Breast epithelium (tissue), 4 donors: ENCODE data around the gene PRIM1. TPM values are rescaled to one million over a fixed set of nuclear protein-coding genes. Genes with fewer than 3 reads are reported as not detected.
"Not testable (repeated sequence)": the region's sequence is repeated elsewhere in the genome, so short reads cannot be mapped to it uniquely, and the experiment has no call there.

ENCODE experiments used
- DNase-seq, 2 donors: peaks; one replicate each; pipeline ENCODE4 v3.0.0-alpha.2; 2019; ENCODE audit warnings: low spot score in 2 of 2
- H3K27ac ChIP-seq, 2 donors: fragments of 200-600 bp; sonication (generic) in 1 of 2; one replicate each; pipeline ENCODE4 v1.5.1; 2016 to 2019; ENCODE audit warnings: mild to moderate bottlenecking in 1 of 2
- H3K27me3 ChIP-seq, 2 donors: fragments of 200-600 bp; sonication (generic) in 1 of 2; one replicate each; pipeline versions ENCODE4 v1.5.1 to v1.6.0; 2017 to 2019; ENCODE audit warnings: control low read depth in 1 of 2, mild to moderate bottlenecking in 1 of 2
- H3K36me3 ChIP-seq: fragments of 200-600 bp; one replicate; pipeline ENCODE4 v1.5.1; 2019
- H3K4me1 ChIP-seq, 2 donors: fragments of 200-600 bp; sonication (generic); one replicate each; pipeline ENCODE4 v1.5.1; 2016 to 2019; ENCODE audit warnings: control low read depth in 1 of 2
- H3K4me3 ChIP-seq, 3 donors: fragments of 200-600 bp; sonication (generic); 1 replicate in 2 of 3; 2 replicates in 1 of 3; pipeline ENCODE4 v1.5.1; 2016 to 2019; ENCODE audit warnings: mild to moderate bottlenecking in 3 of 3, moderate library complexity in 2 of 3
- H3K9me3 ChIP-seq, 2 donors: fragments of 200-600 bp; sonication (generic) in 1 of 2; one replicate each; pipeline ENCODE4 v1.5.1; 2016 to 2019; ENCODE audit warnings: control low read depth in 1 of 2
- CTCF ChIP-seq, 3 donors: fragments of 450-650 bp; IDR thresholded peaks; one replicate each; pipeline ENCODE4 v1.5.1; 2016 to 2017; ENCODE audit warnings: antibody characterized with exemption in 3 of 3, mild to moderate bottlenecking in 3 of 3, moderate library complexity in 3 of 3
- POLR2A ChIP-seq: fragments of 450-650 bp; IDR thresholded peaks from one replicate; pipeline ENCODE4 v1.6.1; 2016; ENCODE audit warnings: antibody characterized with exemption, mild to moderate bottlenecking, moderate library complexity
- POLR2AphosphoS5 ChIP-seq, 3 donors: sonication (generic); formaldehyde crosslinking; IDR thresholded peaks; one replicate each; pipeline ENCODE4 v1.6.1; 2017; ENCODE audit warnings: antibody characterized with exemption in 3 of 3
- intact Hi-C: fragments of 100-400 bp; cut with DNase I; formaldehyde crosslinking; loops from one replicate; pipeline ENCODE4 v1.15.1; 2023; ENCODE audit warnings: low total_unique reads
- total RNA-seq, 3 donors: library from RNA; depleted of rRNA; stranded (reverse); fragments of >200 nt; gene quantifications; one replicate each; pipeline ENCODE4 v1.1.0, GENCODE V29; 2016

PRIM1 gene
- total RNA-seq, 3 donors from 2014 or later, result 7.9 to 13.0 (median 8.3) TPM

- Histone ChIP-seq H3K4me1 (no peaks in the 10 kb centered on the region), H3K27me3 (no peaks in the 10 kb centered on the region), H3K4me3 (no peak overlapping the region), H3K27ac (no peak overlapping the region), H3K36me3 (no peaks in the 10 kb centered on the region), H3K9me3 (peaks cover 0 to 7% of the 10 kb centered on the region in 2 donors)
- DNase-seq, result no peak
- intact Hi-C loops, result loop anchor here (10.0 kb wide), 1 partner anchor 236 kb away; a partner anchor contains a TSS
- no peak for TF ChIP-seq POLR2AphosphoS5 (IDR thresholded peaks at IDR 0.05)
- no peak for TF ChIP-seq CTCF (IDR thresholded peaks at IDR 0.05)
- no peak for TF ChIP-seq POLR2A
Measured at GRCh38 chr12:56758728-56759262, 6.7 kb upstream of the PRIM1 start.

GRCh38 chr12:56757971-56758370 is 5.8 kb upstream of the PRIM1 start:
- intact Hi-C loops, result loop anchor here (10.0 kb wide), 1 partner anchor 237 kb away; a partner anchor contains a TSS
- DNase-seq, H3K4me3 ChIP-seq, H3K27me3 ChIP-seq, H3K27ac ChIP-seq, H3K9me3 ChIP-seq, H3K4me1 ChIP-seq, H3K36me3 ChIP-seq: not testable (repeated sequence)

GRCh38 chr12:56753566-56753965 is 1.4 kb upstream of the PRIM1 start:
- Histone ChIP-seq H3K36me3 (no peaks in the 10 kb centered on the region), H3K4me1 (no peaks in the 10 kb centered on the region), H3K4me3 (no peak overlapping the region), H3K27ac (no peak overlapping the region), H3K9me3 (peaks cover 0 to 3% of the 10 kb centered on the region in 2 donors), H3K27me3 (no peaks in the 10 kb centered on the region)
- intact Hi-C loops, result loop anchor here (10.0 kb wide), 1 partner anchor 241 kb away; a partner anchor contains a TSS
- TF ChIP-seq POLR2AphosphoS5 (IDR thresholded peaks at IDR 0.05) (no peak), CTCF (IDR thresholded peaks at IDR 0.05) (no peak), POLR2A (no peak)
- DNase-seq, result no peak

GRCh38 chr12:56750596-56750995 is 1.5 kb downstream of the PRIM1 start:
- not testable (repeated sequence) for H3K9me3 ChIP-seq, H3K4me3 ChIP-seq, H3K27ac ChIP-seq, H3K27me3 ChIP-seq, H3K4me1 ChIP-seq, H3K36me3 ChIP-seq, DNase-seq
- intact Hi-C loops, result loop anchor here (10.0 kb wide), 1 partner anchor 244 kb away; a partner anchor contains a TSS

GRCh38 chr12:56749853-56750252 is 2.3 kb downstream of the PRIM1 start:
- Histone ChIP-seq H3K4me3 (no peak overlapping the region), H3K36me3 (no peaks in the 10 kb centered on the region), H3K9me3 (no peaks in the 10 kb centered on the region), H3K27me3 (no peaks in the 10 kb centered on the region), H3K27ac (no peak overlapping the region), H3K4me1 (no peaks in the 10 kb centered on the region)
- intact Hi-C loops, result loop anchor here (10.0 kb wide), 1 partner anchor 245 kb away; a partner anchor contains a TSS
- no peak for TF ChIP-seq CTCF (IDR thresholded peaks at IDR 0.05)
- no peak for TF ChIP-seq POLR2AphosphoS5 (IDR thresholded peaks at IDR 0.05)
- TF ChIP-seq POLR2A, result no peak
- no peak for DNase-seq

- intact Hi-C loops, result no loop called here
- Histone ChIP-seq H3K27me3 (no peaks in the 10 kb centered on the region), H3K27ac (no peak overlapping the region), H3K4me3 (no peak overlapping the region), H3K4me1 (no peaks in the 10 kb centered on the region), H3K9me3 (no peaks in the 10 kb centered on the region), H3K36me3 (no peaks in the 10 kb centered on the region)
- no peak for TF ChIP-seq CTCF (IDR thresholded peaks at IDR 0.05)
- TF ChIP-seq POLR2A, result no peak
- TF ChIP-seq POLR2AphosphoS5 (IDR thresholded peaks at IDR 0.05), result no peak
- no peak for DNase-seq
Measured at GRCh38 chr12:56749359-56749758, 2.8 kb downstream of the PRIM1 start.
